Hepatocyte (in vitro differentiated cells): ENCODE results near the gene DNAAF1. TPM values are rescaled to one million over a fixed set of nuclear protein-coding genes. Genes with fewer than 3 reads are reported as not detected.

ENCODE experiments used
- DNase-seq: peaks from one replicate; pipeline ENCODE4 v3.0.0-alpha.2; 2016; ENCODE audit warnings: low spot score
- H2AFZ ChIP-seq: fragments of 200-600 bp; sonication (generic); 2 replicates; pipeline ENCODE4 v1.6.0; 2016; ENCODE audit warnings: antibody characterized with exemption, mild to moderate bottlenecking
- H3K27ac ChIP-seq: fragments of 200-600 bp; sonication (generic); 2 replicates; pipeline ENCODE4 v1.5.1; 2016; ENCODE audit warnings: mild to moderate bottlenecking
- H3K27me3 ChIP-seq: fragments of 200-600 bp; sonication (generic); 2 replicates; pipeline ENCODE4 v1.6.1; 2016
- H3K36me3 ChIP-seq: fragments of 200-600 bp; sonication (generic); replicated peaks from 2 replicates; pipeline ENCODE4 v1.5.1; 2016; ENCODE audit warnings: low read depth; ENCODE audit not compliant: insufficient read depth
- H3K4me1 ChIP-seq: fragments of 200-600 bp; sonication (generic); 2 replicates; pipeline ENCODE4 v1.5.1; 2016; ENCODE audit warnings: mild to moderate bottlenecking, moderate library complexity; ENCODE audit not compliant: insufficient read depth
- H3K4me2 ChIP-seq: fragments of 200-600 bp; sonication (generic); 2 replicates; pipeline ENCODE4 v1.6.0; 2016
- H3K4me3 ChIP-seq: fragments of 200-600 bp; sonication (generic); 2 replicates; pipeline ENCODE4 v1.5.1; 2016; ENCODE audit warnings: mild to moderate bottlenecking
- H3K79me2 ChIP-seq: fragments of 200-600 bp; sonication (generic); 2 replicates; pipeline ENCODE4 v1.6.0; 2017; ENCODE audit warnings: mild to moderate bottlenecking
- H3K9me2 ChIP-seq: fragments of 200-600 bp; sonication (generic); replicated peaks from 2 replicates; pipeline ENCODE4 v1.6.0; 2017; ENCODE audit warnings: mild to moderate bottlenecking; ENCODE audit not compliant: insufficient read depth
- H3K9me3 ChIP-seq: fragments of 200-600 bp; sonication (generic); 2 replicates; pipeline ENCODE4 v1.5.1; 2016; ENCODE audit warnings: low read depth, mild to moderate bottlenecking
- H4K20me1 ChIP-seq: fragments of 200-600 bp; sonication (generic); 2 replicates; pipeline ENCODE4 v1.6.0; 2016; ENCODE audit warnings: mild to moderate bottlenecking; ENCODE audit not compliant: insufficient read depth, poor library complexity, severe bottlenecking
- CTCF ChIP-seq: fragments of 200-600 bp; sonication (generic); IDR thresholded peaks from 2 replicates; pipeline ENCODE4 v1.5.1; 2016; ENCODE audit warnings: antibody characterized with exemption, mild to moderate bottlenecking; ENCODE audit not compliant: poor library complexity
- EZH2 ChIP-seq: fragments of 200-600 bp; sonication (generic); IDR thresholded peaks from 2 replicates; pipeline ENCODE4 v1.6.1; 2016; ENCODE audit warnings: antibody characterized with exemption, mild to moderate bottlenecking, borderline replicate concordance
- EZH2phosphoT487 ChIP-seq: fragments of 200-600 bp; sonication (generic); IDR thresholded peaks from one replicate; pipeline ENCODE4 v1.6.1; 2018; ENCODE audit warnings: antibody characterized with exemption, mild to moderate bottlenecking, low read depth, moderate library complexity; ENCODE audit not compliant: unreplicated experiment, severe bottlenecking
- WGBS: methylation state at CpG from one replicate; pipeline ENCODE4 v1.1.6; 2016; ENCODE audit warnings: low lambda C conversion rate; ENCODE audit errors: missing lambda C conversion rate; 5-methylcytosine and 5-hydroxymethylcytosine counted together
- polyA plus RNA-seq: library from polyadenylated mRNA; unstranded; fragments of >200 nt; fragmentation: Nextera tagmentation; extraction: Ambion mirVana; gene quantifications from 2 replicates; pipeline ENCODE4 v1.2.1, GENCODE V29; 2016
- total RNA-seq: library from RNA; depleted of rRNA; stranded (reverse); fragments of >200 nt; gene quantifications from 2 replicates; pipeline ENCODE4 v1.2.3, GENCODE V29; 2014

DNAAF1 gene
- total and polyA plus RNA-seq, 2 experiments from 2014 or later, result 0.13 to 0.31 TPM

GRCh38 chr16:84150926-84151325, 5.8 kb downstream of the DNAAF1 start:
- DNase-seq, result no peak
- Histone ChIP-seq H4K20me1 (no peaks in the 10 kb centered on the region), H3K9me3 (no peaks in the 10 kb centered on the region), H3K36me3 (no peaks in the 10 kb centered on the region), H3K27me3 (no peaks in the 10 kb centered on the region), H2AFZ (no peak overlapping the region), H3K4me1 (no peaks in the 10 kb centered on the region), H3K4me2 (no peak overlapping the region), H3K9me2 (no peaks in the 10 kb centered on the region), H3K79me2 (no peaks in the 10 kb centered on the region), H3K4me3 (no peak overlapping the region), H3K27ac (no peak overlapping the region)
- 81% methylated on average over 3 of the region's 3 CpGs for WGBS
- TF ChIP-seq EZH2 (no peak), CTCF (no peak), EZH2phosphoT487 (no peak)

GRCh38 chr16:84153660-84154214, 8.6 kb downstream of the DNAAF1 start:
- no peak overlapping the region for H2AFZ ChIP-seq
- H3K4me2 ChIP-seq, result no peak overlapping the region
- WGBS, result 73% methylated on average over 8 of the region's 8 CpGs
- no peak overlapping the region for H3K27ac ChIP-seq
- no peaks in the 10 kb centered on the region for H3K9me3 ChIP-seq
- H3K27me3 ChIP-seq, result no peaks in the 10 kb centered on the region
- H3K36me3 ChIP-seq, result no peaks in the 10 kb centered on the region
- no peak for DNase-seq
- no peaks in the 10 kb centered on the region for H4K20me1 ChIP-seq
- no peak for TF ChIP-seq EZH2phosphoT487
- no peak for TF ChIP-seq EZH2
- no peak for TF ChIP-seq CTCF
- no peaks in the 10 kb centered on the region for H3K9me2 ChIP-seq
- no peaks in the 10 kb centered on the region for H3K79me2 ChIP-seq
- H3K4me1 ChIP-seq, result no peaks in the 10 kb centered on the region
- no peak overlapping the region for H3K4me3 ChIP-seq

GRCh38 chr16:84155226-84155625, 10.1 kb downstream of the DNAAF1 start:
- no peak overlapping the region for H2AFZ ChIP-seq
- TF ChIP-seq EZH2 (no peak), EZH2phosphoT487 (no peak), CTCF (no peak)
- 95% methylated on average over 4 of the region's 4 CpGs for WGBS

More at GRCh38 chr16:84155226-84155625, 10.1 kb downstream of the DNAAF1 start:
- Histone ChIP-seq H3K4me3 (no peak overlapping the region), H3K36me3 (no peaks in the 10 kb centered on the region), H3K79me2 (no peaks in the 10 kb centered on the region), H3K4me1 (no peaks in the 10 kb centered on the region), H3K4me2 (no peak overlapping the region), H3K9me2 (no peaks in the 10 kb centered on the region), H3K27me3 (peaks cover 3% of the 10 kb centered on the region), H3K27ac (no peak overlapping the region), H4K20me1 (no peaks in the 10 kb centered on the region), H3K9me3 (no peaks in the 10 kb centered on the region)
- no peak for DNase-seq
